Neural progenitor cell (in vitro differentiated cells): ENCODE results near the gene RABIF. TPM values are rescaled to one million over a fixed set of nuclear protein-coding genes. Genes with fewer than 3 reads are reported as not detected.

ENCODE experiments used
- DNase-seq: peaks from one replicate; pipeline ENCODE4 v3.0.0-alpha.2; 2016; ENCODE audit warnings: low spot score
- H2AFZ ChIP-seq: fragments of 200-600 bp; sonication (generic); replicated peaks from 2 replicates; pipeline ENCODE4 v1.6.1; 2016; ENCODE audit warnings: antibody characterized with exemption
- H3F3A ChIP-seq: fragments of 200-600 bp; sonication (generic); 2 replicates; pipeline ENCODE4 v1.6.1; 2016; ENCODE audit warnings: antibody characterized with exemption, low read depth
- H3K27ac ChIP-seq: fragments of 200-600 bp; sonication (generic); 2 replicates; pipeline ENCODE4 v1.5.1; 2016; ENCODE audit warnings: mild to moderate bottlenecking
- H3K27me3 ChIP-seq: fragments of 200-600 bp; sonication (generic); 2 replicates; pipeline ENCODE4 v1.6.1; 2016; ENCODE audit warnings: mild to moderate bottlenecking, moderate library complexity
- H3K36me3 ChIP-seq: fragments of 200-600 bp; sonication (generic); 2 replicates; pipeline ENCODE4 v1.5.1; 2016
- H3K4me1 ChIP-seq: fragments of 200-600 bp; sonication (generic); 2 replicates; pipeline ENCODE4 v1.6.1; 2016; ENCODE audit warnings: mixed run types
- H3K4me2 ChIP-seq: fragments of 200-600 bp; sonication (generic); 2 replicates; pipeline ENCODE4 v1.6.1; 2016
- H3K4me3 ChIP-seq: fragments of 200-600 bp; sonication (generic); 2 replicates; pipeline ENCODE4 v1.5.1; 2016
- H3K79me2 ChIP-seq: fragments of 200-600 bp; sonication (generic); 2 replicates; pipeline ENCODE4 v1.6.1; 2016; ENCODE audit warnings: low read depth
- H3K9ac ChIP-seq: fragments of 200-600 bp; sonication (generic); 2 replicates; pipeline ENCODE4 v1.6.1; 2016
- H3K9me3 ChIP-seq: fragments of 200-600 bp; sonication (generic); 2 replicates; pipeline ENCODE4 v1.5.1; 2016; ENCODE audit warnings: low read depth
- H4K20me1 ChIP-seq: fragments of 200-600 bp; sonication (generic); 2 replicates; pipeline ENCODE4 v1.6.1; 2016; ENCODE audit warnings: low read depth
- H3K27ac Mint-ChIP-seq: 3 replicates; pipeline ENCODE4 v1.8.0; 2021; ENCODE audit warnings: mixed read lengths
- H3K27me3 Mint-ChIP-seq: 2 replicates; pipeline ENCODE4 v1.8.0; 2022; ENCODE audit warnings: low read depth, mild to moderate bottlenecking, inconsistent platforms, moderate library complexity, mixed read lengths; ENCODE audit not compliant: insufficient read depth
- H3K36me3 Mint-ChIP-seq: 3 replicates; pipeline ENCODE4 v1.8.0; 2021; ENCODE audit warnings: mixed read lengths
- H3K4me1 Mint-ChIP-seq: 3 replicates; pipeline ENCODE4 v1.8.0; 2021; ENCODE audit warnings: mixed read lengths
- H3K4me3 Mint-ChIP-seq: 3 replicates; pipeline ENCODE4 v1.8.0; 2021; ENCODE audit warnings: mild to moderate bottlenecking, moderate library complexity, mixed read lengths
- H3K9me3 Mint-ChIP-seq: 3 replicates; pipeline ENCODE4 v1.8.0; 2020; ENCODE audit warnings: mixed read lengths
- EZH2 ChIP-seq: fragments of 200-600 bp; sonication (generic); IDR thresholded peaks from 2 replicates; pipeline ENCODE4 v1.6.1; 2017; ENCODE audit warnings: antibody characterized with exemption, mild to moderate bottlenecking, moderate library complexity
- EZH2phosphoT487 ChIP-seq: fragments of 200-600 bp; sonication (generic); IDR thresholded peaks from 2 replicates; pipeline ENCODE4 v1.6.1; 2017; ENCODE audit warnings: antibody characterized with exemption
- total RNA-seq: library from RNA; depleted of rRNA; stranded (reverse); fragments of >200 nt; gene quantifications from 2 replicates; pipeline ENCODE4 v1.2.3, GENCODE V29; 2015; ENCODE audit warnings: low replicate concordance
- TF ChIP-seq, protein P1 (sequence below): fragments of 200-600 bp; sonication (generic); IDR thresholded peaks from 2 replicates; pipeline ENCODE4 v1.5.1; 2017; ENCODE audit warnings: antibody characterized with exemption, mild to moderate bottlenecking

RABIF gene
- total RNA-seq, 1 donor from 2014 or later, result 5.8 TPM

DNA sequence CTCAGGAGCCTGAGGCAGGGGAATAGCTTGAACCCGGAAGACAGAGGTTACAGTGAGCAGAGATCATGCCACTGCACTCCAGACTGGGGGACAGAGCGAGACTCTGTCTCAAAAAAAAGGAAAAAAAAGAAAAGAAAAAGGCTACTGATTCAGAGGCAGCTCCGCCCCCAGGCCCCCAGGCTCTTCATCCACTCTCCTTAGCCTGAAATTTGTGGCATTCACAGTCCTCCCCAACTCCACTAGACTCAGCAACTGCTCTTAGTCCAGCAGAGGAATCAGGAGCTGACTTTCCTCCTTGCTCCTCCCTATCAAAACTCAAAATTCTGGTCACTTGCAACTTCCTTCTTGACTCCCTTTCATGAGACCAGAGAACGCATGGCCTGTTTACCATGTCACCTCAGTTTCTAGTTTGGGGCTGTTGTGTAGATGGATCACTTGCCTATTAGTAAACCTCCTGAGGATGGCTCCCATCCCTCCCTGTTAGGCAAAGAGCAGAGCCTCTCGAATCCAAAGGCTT lies 51.1 kb downstream of the RABIF start:
- H3K4me3 Mint-ChIP-seq, result no peak overlapping the region
- Histone ChIP-seq H3K27me3 (no peaks in the 10 kb centered on the region), H3K9me3 (no peaks in the 10 kb centered on the region), H4K20me1 (no peaks in the 10 kb centered on the region), H3K4me3 (no peak overlapping the region), H2AFZ (no peak overlapping the region), H3K4me2 (no peak overlapping the region), H3K4me1 (peaks cover 16% of the 10 kb centered on the region), H3F3A (peaks cover 2% of the 10 kb centered on the region), H3K9ac (no peak overlapping the region), H3K27ac (no peak overlapping the region), H3K79me2 (no peaks in the 10 kb centered on the region), H3K36me3 (no peaks in the 10 kb centered on the region)
- peaks cover 11% of the 10 kb centered on the region for H3K4me1 Mint-ChIP-seq
- no peak for DNase-seq
- TF ChIP-seq EZH2phosphoT487 (no peak), EZH2 (no peak)
- TF ChIP-seq, protein P1, sequence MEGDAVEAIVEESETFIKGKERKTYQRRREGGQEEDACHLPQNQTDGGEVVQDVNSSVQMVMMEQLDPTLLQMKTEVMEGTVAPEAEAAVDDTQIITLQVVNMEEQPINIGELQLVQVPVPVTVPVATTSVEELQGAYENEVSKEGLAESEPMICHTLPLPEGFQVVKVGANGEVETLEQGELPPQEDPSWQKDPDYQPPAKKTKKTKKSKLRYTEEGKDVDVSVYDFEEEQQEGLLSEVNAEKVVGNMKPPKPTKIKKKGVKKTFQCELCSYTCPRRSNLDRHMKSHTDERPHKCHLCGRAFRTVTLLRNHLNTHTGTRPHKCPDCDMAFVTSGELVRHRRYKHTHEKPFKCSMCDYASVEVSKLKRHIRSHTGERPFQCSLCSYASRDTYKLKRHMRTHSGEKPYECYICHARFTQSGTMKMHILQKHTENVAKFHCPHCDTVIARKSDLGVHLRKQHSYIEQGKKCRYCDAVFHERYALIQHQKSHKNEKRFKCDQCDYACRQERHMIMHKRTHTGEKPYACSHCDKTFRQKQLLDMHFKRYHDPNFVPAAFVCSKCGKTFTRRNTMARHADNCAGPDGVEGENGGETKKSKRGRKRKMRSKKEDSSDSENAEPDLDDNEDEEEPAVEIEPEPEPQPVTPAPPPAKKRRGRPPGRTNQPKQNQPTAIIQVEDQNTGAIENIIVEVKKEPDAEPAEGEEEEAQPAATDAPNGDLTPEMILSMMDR, result no peak
- no peak overlapping the region for H3K27ac Mint-ChIP-seq
- H3K36me3 Mint-ChIP-seq, result no peaks in the 10 kb centered on the region
- no peaks in the 10 kb centered on the region for H3K9me3 Mint-ChIP-seq
- peaks cover 7% of the 10 kb centered on the region for H3K27me3 Mint-ChIP-seq

DNA sequence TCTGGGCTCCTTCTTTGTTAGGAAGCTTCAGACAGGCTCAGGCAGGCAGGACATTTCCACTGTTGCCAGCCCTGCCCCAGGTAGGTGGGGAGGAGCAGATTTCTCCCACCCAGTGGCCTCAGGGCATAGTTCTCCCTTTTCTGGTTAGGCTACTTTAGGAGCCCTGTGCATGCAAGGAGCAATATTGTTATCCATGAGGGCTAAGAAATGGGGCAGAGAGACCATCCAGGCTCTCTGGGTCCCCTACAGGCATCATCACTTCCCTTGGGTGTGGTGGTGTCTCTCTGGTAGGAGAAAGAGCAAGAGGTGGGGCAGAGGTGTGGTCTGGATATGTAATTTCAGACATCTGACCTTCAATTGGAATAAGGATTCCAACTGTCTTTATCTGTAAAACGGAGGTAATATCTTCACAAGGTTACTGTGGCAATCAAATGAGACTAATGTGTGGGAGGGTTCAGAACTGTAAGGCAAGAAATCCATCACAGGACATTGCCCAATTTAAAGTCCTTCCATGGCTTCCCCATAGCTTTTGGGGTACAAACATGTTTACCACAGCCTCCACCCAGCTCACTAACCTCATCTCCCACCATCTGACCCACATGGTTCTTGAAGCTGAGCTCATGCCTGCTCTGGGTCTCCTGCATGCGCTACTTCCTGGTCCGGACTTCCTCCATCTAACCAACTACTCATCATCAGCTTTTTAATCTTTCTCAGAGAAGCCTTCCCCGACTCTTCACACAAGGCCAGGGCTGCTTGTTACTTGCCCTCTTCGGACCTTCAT lies 52.1 kb downstream of the RABIF start:
- H3K4me3 ChIP-seq, result no peak overlapping the region
- no peaks in the 10 kb centered on the region for H3K27me3 ChIP-seq
- H3K4me2 ChIP-seq, result no peak overlapping the region
- no peak overlapping the region for H2AFZ ChIP-seq
- H4K20me1 ChIP-seq, result no peaks in the 10 kb centered on the region
- no peak overlapping the region for H3K9ac ChIP-seq
- Mint-ChIP-seq H3K9me3 (no peaks in the 10 kb centered on the region), H3K27me3 (peaks cover 9% of the 10 kb centered on the region), H3K4me3 (no peak overlapping the region), H3K27ac (no peak overlapping the region), H3K36me3 (no peaks in the 10 kb centered on the region), H3K4me1 (peaks cover 8% of the 10 kb centered on the region)
- H3F3A ChIP-seq, result no peaks in the 10 kb centered on the region
- H3K4me1 ChIP-seq, result peaks cover 12% of the 10 kb centered on the region
- no peak for DNase-seq
- no peaks in the 10 kb centered on the region for H3K79me2 ChIP-seq
- no peaks in the 10 kb centered on the region for H3K36me3 ChIP-seq
- H3K27ac ChIP-seq, result no peak overlapping the region
- TF ChIP-seq EZH2phosphoT487 (no peak), EZH2 (no peak)
- TF ChIP-seq, protein P1, result no peak
- no peaks in the 10 kb centered on the region for H3K9me3 ChIP-seq

DNA sequence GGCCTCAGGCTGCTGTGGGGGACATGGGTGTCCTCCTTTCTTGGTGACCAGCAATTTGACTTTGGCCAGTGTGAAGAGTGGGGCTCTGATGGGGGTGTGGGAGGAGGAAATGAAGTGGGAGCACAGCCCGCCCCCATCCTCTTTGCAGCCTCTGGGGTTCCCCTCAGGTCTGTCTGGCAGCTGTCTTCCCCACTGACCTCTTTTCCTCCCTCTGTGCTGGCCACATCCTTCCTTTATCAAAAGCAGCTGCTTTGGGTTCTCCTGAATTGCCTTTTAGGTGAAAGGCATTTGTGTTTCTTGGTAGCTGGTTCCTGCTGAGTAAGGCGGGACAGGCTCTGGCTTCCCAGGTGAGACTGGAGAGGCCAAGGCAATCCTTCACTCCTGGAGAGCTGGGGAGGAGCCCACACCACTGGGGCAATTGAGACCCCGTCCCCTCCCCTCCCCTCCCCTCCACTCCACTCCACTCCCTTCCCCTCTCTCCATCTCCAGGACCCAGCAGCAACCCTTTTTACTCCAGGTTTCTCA lies 53.3 kb downstream of the RABIF start:
- H3K27me3 ChIP-seq, result no peaks in the 10 kb centered on the region
- peaks cover 8% of the 10 kb centered on the region for H3K4me1 Mint-ChIP-seq
- no peak overlapping the region for H2AFZ ChIP-seq
- H3K36me3 ChIP-seq, result no peaks in the 10 kb centered on the region
- no peak overlapping the region for H3K27ac Mint-ChIP-seq
- no peak overlapping the region for H3K4me2 ChIP-seq
- DNase-seq, result no peak
- no peaks in the 10 kb centered on the region for H3K9me3 Mint-ChIP-seq
- H4K20me1 ChIP-seq, result no peaks in the 10 kb centered on the region
- H3F3A ChIP-seq, result no peaks in the 10 kb centered on the region
- H3K27ac ChIP-seq, result no peak overlapping the region
- TF ChIP-seq EZH2phosphoT487, result no peak
- TF ChIP-seq, protein P1, result no peak
- TF ChIP-seq EZH2, result no peak
- H3K4me3 Mint-ChIP-seq, result no peak overlapping the region
- peaks cover 12% of the 10 kb centered on the region for H3K4me1 ChIP-seq
- H3K9me3 ChIP-seq, result no peaks in the 10 kb centered on the region
- no peaks in the 10 kb centered on the region for H3K79me2 ChIP-seq
- peaks cover 11% of the 10 kb centered on the region for H3K27me3 Mint-ChIP-seq
- no peak overlapping the region for H3K4me3 ChIP-seq
- no peaks in the 10 kb centered on the region for H3K36me3 Mint-ChIP-seq
- H3K9ac ChIP-seq, result no peak overlapping the region
